Measurements from ENCODE around the gene LMO4.

LMO4 gene

GRCh38 chr1:87328272-87329050, at the start of gene LMO4:
Gene LMO4 (plus strand): TSS chr1:87328880. CDS start chr1:87332016, 3,136 bp downstream.
- DNase-seq (ENCODE audit: low read depth), result peak; percentile 64

GRCh38 chr1:87279536-87279875, 49.2 kb upstream of the LMO4 start:
- DNase-seq (ENCODE audit: low read depth), result no peak

DNA sequence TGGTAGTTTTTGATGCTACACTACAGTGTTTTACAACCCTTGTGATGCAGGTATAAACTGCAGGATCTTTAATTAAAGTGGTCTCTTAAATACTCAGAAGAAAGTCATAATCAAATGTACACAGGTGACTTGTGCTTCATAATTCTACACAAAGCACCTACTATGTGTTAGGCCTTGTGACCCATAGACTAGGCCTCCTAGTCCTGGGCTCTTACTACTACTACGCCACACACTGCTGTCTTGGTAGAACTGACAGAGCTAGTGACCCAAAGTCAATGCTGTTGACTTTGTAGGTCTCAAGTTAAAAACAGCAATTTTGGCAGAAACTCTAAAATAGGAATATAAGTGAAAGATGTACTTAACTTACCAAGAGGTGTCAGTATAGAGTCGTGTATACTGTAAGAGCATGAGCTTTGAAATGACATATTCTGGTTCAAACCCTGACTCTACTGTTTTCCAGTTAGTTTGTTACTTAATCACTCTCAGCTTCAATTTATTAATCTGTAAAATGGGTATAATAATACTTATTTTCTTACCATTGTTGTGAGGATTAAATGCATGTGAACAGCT, 48.6 kb upstream of the LMO4 start:
- no peak for DNase-seq (ENCODE audit: low read depth)

- no peak for DNase-seq (ENCODE audit: low read depth)
These were observed 44.0 kb upstream of the LMO4 start for GRCh38 chr1:87284456-87285240.

- no peak for DNase-seq (ENCODE audit: low read depth)
These were observed 37.6 kb upstream of the LMO4 start for GRCh38 chr1:87291107-87291506.

GRCh38 chr1:87292684-87293493, 35.8 kb upstream of the LMO4 start:
- peak; percentile 9 for DNase-seq (ENCODE audit: low read depth)

DNA sequence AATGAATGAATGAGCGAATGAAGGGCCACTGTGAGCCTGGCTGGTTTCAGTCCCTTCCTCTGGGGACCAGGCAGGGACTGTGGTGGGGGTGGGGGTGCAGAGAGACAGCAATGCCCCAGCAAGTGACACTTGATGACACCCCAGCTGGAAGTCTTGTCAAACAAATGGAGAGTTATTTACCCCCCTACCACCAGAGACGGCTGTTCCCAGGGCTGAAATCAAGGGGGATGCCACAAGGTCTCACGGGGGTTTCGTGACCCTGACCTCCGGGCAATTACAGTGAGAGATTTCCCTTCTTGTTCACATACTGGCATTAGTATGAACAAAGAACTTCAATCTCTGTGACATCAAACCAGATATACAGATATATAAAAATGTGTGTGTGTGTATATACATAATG, 34.0 kb upstream of the LMO4 start:
- no peak for DNase-seq (ENCODE audit: low read depth)

GRCh38 chr1:87295445-87296110, 33.1 kb upstream of the LMO4 start:
- no peak for DNase-seq (ENCODE audit: low read depth)

DNA sequence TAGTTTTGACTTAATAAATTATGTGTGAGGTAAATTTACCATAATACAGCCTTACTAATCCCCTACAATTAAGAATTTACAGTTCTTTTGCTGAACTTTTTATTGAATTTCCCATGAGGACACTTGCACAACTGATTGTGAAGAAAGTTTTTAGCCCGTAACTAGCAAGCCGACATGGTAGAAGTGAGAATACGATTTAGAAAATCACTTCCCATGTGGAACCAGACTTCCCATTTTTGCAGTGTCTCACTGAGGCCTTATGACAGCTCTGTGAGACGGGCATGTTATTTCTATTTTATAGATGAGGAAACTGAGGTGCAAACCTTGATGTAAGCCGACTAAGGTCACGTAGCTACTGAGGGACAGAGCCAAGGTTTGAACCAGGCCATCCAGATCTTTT, 32.5 kb upstream of the LMO4 start:
- DNase-seq (ENCODE audit: low read depth), result no peak

DNA sequence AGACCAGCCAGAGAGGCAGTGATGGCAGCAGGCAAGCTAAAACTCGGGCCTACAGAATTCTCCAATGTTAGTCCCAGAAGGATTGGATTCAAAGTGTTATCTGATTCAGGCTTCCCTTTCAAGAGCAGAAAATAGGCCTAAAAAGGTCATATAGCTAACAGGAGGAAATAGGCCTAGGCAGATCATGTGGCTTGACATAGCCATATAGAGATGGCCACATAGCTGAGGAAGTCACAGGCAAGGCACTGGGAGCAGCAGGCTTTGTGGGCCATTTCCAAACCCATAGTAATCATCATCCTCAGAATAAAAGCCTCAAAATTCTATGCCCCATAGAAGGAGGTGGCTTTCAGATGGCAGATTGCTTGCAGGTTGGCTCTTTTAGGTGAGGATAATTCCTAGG, 29.0 kb upstream of the LMO4 start:
- DNase-seq (ENCODE audit: low read depth), result no peak

- no peak for DNase-seq (ENCODE audit: low read depth)
These were observed 28.1 kb upstream of the LMO4 start for GRCh38 chr1:87300628-87301027.

GRCh38 chr1:87305151-87305550, 23.5 kb upstream of the LMO4 start:
- DNase-seq (ENCODE audit: low read depth), result no peak

- DNase-seq (ENCODE audit: low read depth), result no peak
These were observed 22.9 kb upstream of the LMO4 start for GRCh38 chr1:87305762-87306161.

- no peak for DNase-seq (ENCODE audit: low read depth)
These were observed 21.4 kb upstream of the LMO4 start for GRCh38 chr1:87307306-87307705.

GRCh38 chr1:87307931-87308330, 20.7 kb upstream of the LMO4 start:
- DNase-seq (ENCODE audit: low read depth), result no peak

GRCh38 chr1:87314091-87314490, 14.6 kb upstream of the LMO4 start:
- DNase-seq (ENCODE audit: low read depth), result no peak

DNA sequence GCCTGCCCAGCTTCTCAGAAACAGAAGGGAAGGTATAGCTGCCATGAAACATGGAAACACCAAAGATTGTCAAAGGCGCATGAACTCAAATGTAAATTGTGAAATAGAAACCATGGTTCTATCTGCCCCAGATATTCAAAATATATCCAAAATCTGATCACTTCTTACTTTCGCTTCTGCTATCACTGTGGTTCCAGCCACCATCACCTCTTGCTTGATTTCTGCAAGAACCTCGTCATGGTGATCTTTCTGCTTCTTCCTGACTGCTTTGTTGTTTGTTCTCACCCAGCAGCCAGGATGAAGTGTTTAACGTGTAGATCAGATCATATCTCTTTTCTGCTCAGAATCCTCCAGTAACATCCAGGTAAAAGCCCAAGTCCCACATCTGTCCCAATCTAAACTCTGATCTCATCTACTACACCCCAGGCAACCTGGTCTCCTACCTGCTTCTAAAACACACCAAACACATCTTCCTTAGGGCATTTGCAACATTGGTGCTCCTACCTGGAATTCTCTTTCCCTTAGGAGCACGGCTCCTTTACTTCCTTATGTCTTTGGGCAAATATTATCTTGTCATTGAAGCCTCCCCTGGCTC, 10.5 kb upstream of the LMO4 start:
- DNase-seq (ENCODE audit: low read depth), result no peak

- DNase-seq (ENCODE audit: low read depth), result no peak
These were observed 9.9 kb upstream of the LMO4 start for GRCh38 chr1:87318806-87319205.

- DNase-seq (ENCODE audit: low read depth), result no peak
These were observed 2.5 kb upstream of the LMO4 start for GRCh38 chr1:87325982-87326738.

DNA sequence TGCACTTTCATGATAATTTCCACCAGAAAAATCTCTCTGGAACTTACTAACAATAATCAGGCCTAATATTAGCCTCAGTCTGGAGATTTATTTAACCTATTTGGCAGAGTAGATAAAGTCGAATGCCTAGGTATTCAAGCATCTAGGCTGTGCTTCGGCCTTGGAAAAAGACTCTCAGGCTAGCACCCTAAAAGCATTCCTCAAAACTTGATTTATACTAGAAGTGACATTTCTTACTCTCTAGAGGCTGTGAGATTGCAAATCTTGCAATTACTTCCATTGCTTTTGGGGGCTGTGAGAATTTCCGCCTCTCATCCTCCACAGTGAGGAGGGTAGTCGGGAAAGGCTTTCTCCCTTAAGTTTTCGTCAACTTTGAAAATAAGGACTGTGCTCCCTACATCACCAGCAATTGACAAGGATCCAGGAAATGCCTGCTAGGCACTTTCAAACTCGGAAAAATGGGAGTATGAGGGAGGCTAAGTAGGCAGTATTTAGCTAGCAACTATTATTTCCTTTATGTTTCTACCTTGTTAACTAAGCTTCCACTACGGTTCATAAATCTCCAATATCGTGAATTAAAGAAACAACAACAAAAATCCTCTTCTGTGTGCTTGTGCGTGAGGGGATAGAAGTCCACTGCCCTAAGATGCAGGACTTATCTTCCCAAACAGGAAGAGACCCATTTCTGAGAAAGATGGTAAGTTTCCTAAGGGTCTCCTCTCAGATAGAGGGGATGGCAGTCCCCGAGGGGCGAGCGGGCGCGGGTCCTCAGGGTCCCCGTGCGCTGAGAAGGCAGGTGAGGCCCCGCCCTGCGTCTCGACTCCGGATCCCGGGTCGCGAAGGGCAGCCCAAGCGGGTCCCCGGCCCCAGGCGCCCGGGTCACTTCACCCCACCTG, 1.1 kb upstream of the LMO4 start:
- no peak for DNase-seq (ENCODE audit: low read depth)

Data from activated T-helper 1 cell treated with Interleukin-2 at 50 U/mL for 16 hours (primary cell).